ENCODE measurements around the gene TAF15. TPM values are rescaled to one million over a fixed set of nuclear protein-coding genes. Genes with fewer than 3 reads are reported as not detected.

Gene TAF15
- polyA plus RNA-seq, 1 experiment = 51.6 TPM

DNA sequence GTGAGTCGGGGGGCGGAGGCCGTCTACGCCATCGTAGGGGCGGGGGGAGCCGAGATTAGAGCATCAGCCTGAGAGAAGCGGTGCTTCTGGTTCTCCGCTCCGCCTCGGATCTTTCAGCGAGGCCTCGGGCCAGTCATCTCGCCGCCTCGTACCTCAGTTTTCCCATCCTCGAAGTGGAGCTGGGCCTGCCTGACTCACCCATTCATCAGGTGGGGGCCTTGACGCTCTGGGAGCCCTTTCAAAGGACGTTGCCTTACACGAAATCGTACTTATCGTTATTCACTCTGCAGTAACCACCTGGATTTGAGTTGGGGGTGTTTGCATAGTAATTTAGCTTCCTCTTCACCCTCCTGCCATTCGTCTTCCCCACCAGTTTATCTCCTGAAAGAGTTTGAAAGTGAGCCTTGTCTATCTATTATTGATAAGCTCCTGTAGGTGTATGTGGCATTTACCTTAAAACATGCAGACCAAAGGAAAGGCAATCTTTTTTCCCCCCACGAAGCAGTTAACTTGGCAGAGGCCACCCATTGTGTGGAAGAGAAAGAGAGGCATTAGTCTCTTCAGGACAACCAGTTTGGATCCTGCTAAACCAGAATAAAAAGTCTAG lies 674 bp downstream of the TAF15 start:
- POLR2A ChIA-PET = interaction anchor here (0.6 to 1.8 kb wide), 7 partner anchors 9 to 791 kb away, joined by 3 to 13 read pairs (median 4); partner anchors contain the start of gene MRM1
- no peak for DNase-seq (ENCODE audit: low read depth, low spot score)

DNA sequence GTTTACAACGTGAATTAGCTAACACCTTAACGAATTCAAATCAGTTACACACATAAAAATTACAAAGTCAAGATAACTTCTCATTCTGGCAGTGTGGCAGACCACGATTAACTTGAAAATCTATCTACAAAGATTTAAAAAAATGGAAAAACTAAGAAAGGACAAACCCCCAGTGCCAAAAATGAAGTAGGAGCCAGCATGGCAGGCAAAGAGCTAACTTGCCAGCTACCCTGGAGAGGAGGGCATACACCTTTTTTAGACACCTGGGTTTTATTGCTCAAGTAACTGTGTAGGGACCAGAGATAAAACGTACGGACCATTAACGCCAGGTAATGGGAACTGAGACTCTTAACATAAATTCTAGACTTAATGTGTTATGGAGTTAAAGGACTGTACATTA lies 2.5 kb downstream of the TAF15 start:
- H3K27ac ChIP-seq (ENCODE audit: low read depth, low read length) = no peak overlapping the region
- no peaks in the 10 kb centered on the region; the same call in 1 of the 2 replicates for H3K9me3 ChIP-seq (ENCODE audit: control insufficient read depth, insufficient read depth, low read length)
- H3K27me3 ChIP-seq (ENCODE audit: control insufficient read depth, insufficient read depth, low read length) = no peaks in the 10 kb centered on the region
- POLR2A ChIA-PET = no interaction called here
- DNase-seq (ENCODE audit: low read depth, low spot score) = no peak
- TF ChIP-seq, protein P1, sequence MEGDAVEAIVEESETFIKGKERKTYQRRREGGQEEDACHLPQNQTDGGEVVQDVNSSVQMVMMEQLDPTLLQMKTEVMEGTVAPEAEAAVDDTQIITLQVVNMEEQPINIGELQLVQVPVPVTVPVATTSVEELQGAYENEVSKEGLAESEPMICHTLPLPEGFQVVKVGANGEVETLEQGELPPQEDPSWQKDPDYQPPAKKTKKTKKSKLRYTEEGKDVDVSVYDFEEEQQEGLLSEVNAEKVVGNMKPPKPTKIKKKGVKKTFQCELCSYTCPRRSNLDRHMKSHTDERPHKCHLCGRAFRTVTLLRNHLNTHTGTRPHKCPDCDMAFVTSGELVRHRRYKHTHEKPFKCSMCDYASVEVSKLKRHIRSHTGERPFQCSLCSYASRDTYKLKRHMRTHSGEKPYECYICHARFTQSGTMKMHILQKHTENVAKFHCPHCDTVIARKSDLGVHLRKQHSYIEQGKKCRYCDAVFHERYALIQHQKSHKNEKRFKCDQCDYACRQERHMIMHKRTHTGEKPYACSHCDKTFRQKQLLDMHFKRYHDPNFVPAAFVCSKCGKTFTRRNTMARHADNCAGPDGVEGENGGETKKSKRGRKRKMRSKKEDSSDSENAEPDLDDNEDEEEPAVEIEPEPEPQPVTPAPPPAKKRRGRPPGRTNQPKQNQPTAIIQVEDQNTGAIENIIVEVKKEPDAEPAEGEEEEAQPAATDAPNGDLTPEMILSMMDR (IDR thresholded peaks at IDR 0.05; ENCODE audit: low read depth, low read length) = no peak
- no peak overlapping the region for H3K4me3 ChIP-seq (ENCODE audit: low read depth, low read length)
- CTCF ChIA-PET = interaction anchor here (9.6 kb wide), 1 partner anchor 46 kb away, joined by 478 read pairs; the partner anchor contains the start of gene C17orf50

More for the DNA sequence above, 674 bp downstream of the TAF15 start:
- CTCF ChIA-PET = interaction anchor here (1.0 to 9.6 kb wide), 8 partner anchors 10 to 196 kb away, joined by 3 to 478 read pairs (median 12); partner anchors contain the start of gene C17orf50
- H3K27me3 ChIP-seq (ENCODE audit: control insufficient read depth, insufficient read depth, low read length) = no peaks in the 10 kb centered on the region
- H3K4me3 ChIP-seq (ENCODE audit: low read depth, low read length) = peak overlapping the region; percentile 99
- TF ChIP-seq, protein P1 (IDR thresholded peaks at IDR 0.05; ENCODE audit: low read depth, low read length) = no peak
- peak overlapping the region; percentile 91 for H3K27ac ChIP-seq (ENCODE audit: low read depth, low read length)
- H3K9me3 ChIP-seq (ENCODE audit: control insufficient read depth, insufficient read depth, low read length) = no peaks in the 10 kb centered on the region; the same call in 1 of the 2 replicates

DNA sequence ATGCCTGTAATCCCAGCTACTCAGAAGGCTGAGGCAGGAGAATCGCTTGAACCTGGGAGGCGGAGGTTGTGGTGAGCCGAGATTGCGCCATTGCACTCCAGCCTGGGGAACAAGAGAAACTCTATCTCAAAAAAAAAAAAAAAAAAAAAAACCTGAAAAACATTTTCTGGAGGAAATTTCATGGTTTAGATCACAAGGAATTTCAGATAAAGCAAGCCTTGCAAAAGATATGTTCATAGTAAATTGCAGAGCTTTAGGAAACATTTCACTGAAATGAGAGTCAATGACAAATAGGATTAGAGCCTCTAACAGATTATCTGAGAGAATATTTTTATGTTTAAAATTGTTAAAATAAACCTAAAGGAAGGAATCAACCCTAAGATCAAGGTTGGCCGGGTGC lies 3.2 kb downstream of the TAF15 start:
- CTCF ChIA-PET = interaction anchor here (0.6 to 9.6 kb wide), 4 partner anchors 8 to 753 kb away, joined by 3 to 478 read pairs (median 9); partner anchors contain the start of gene C17orf50
- POLR2A ChIA-PET = no interaction called here
- no peak overlapping the region for H3K4me3 ChIP-seq (ENCODE audit: low read depth, low read length)
- no peak for DNase-seq (ENCODE audit: low read depth, low spot score)
- no peaks in the 10 kb centered on the region for H3K27me3 ChIP-seq (ENCODE audit: control insufficient read depth, insufficient read depth, low read length)
- H3K9me3 ChIP-seq (ENCODE audit: control insufficient read depth, insufficient read depth, low read length) = no peaks in the 10 kb centered on the region; the same call in 1 of the 2 replicates
- H3K27ac ChIP-seq (ENCODE audit: low read depth, low read length) = no peak overlapping the region
- TF ChIP-seq, protein P1 (IDR thresholded peaks at IDR 0.05; ENCODE audit: low read depth, low read length) = no peak

DNA sequence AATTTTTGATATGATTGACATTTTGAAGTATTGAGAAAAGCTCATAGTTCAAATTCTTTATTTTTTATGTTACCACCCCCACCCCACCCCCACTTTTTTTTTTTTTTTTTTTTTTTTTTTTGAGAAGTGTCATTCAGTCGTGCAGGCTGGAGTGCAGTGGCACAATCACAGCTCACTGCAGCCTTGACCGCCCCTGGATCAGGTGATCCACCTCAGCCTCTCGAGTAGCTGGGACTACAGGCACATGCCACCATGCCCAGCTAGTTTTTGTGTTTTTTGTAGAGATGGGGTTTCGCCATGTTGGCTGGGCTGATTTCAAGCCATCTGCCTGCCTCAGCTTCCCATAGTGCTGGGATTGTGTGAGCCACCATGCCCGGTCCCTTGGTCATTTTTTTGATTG lies 7.4 kb downstream of the TAF15 start:
- CTCF ChIA-PET = interaction anchor here (0.6 to 3.0 kb wide), 9 partner anchors 8 to 204 kb away, joined by 3 to 27 read pairs (median 6); partner anchors contain the start of gene TAF15
- DNase-seq (ENCODE audit: low read depth, low spot score) = no peak

More for the DNA sequence above, 7.4 kb downstream of the TAF15 start:
- H3K9me3 ChIP-seq (ENCODE audit: control insufficient read depth, insufficient read depth, low read length) = no peaks in the 10 kb centered on the region
- TF ChIP-seq, protein P1 (IDR thresholded peaks at IDR 0.05; ENCODE audit: low read depth, low read length) = no peak
- no peak overlapping the region for H3K27ac ChIP-seq (ENCODE audit: low read depth, low read length)
- no peaks in the 10 kb centered on the region for H3K27me3 ChIP-seq (ENCODE audit: control insufficient read depth, insufficient read depth, low read length)
- no peak overlapping the region for H3K4me3 ChIP-seq (ENCODE audit: low read depth, low read length)
- POLR2A ChIA-PET = interaction anchor here (0.6 to 2.0 kb wide), 3 partner anchors 8 to 238 kb away, joined by 3 to 8 read pairs (median 3); partner anchors contain the start of gene TAF15

Data from AG04450 (cell line).